ENCODE measurements around the gene PLXNA4. TPM values are rescaled to one million over a fixed set of nuclear protein-coding genes. Genes with fewer than 3 reads are reported as not detected.

Gene PLXNA4
- total RNA-seq, 2 experiments from 2014 or later, result 0.12 to 0.29 TPM

- H3K36me3 Mint-ChIP-seq, result no peaks in the 10 kb centered on the region
- no peaks in the 10 kb centered on the region for H3K27me3 Mint-ChIP-seq
- H3K27ac Mint-ChIP-seq, result no peak overlapping the region
- DNase-seq, result no peak
- no peak overlapping the region for H3K4me3 Mint-ChIP-seq
- H3K4me1 Mint-ChIP-seq, result no peaks in the 10 kb centered on the region
- H3K9me3 Mint-ChIP-seq, result no peaks in the 10 kb centered on the region
Measured at GRCh38 chr7:132377703-132378584, 198.3 kb downstream of the PLXNA4 start.

- DNase-seq, result no peak
- Mint-ChIP-seq H3K27me3 (no peaks in the 10 kb centered on the region), H3K9me3 (no peaks in the 10 kb centered on the region), H3K4me1 (no peaks in the 10 kb centered on the region), H3K36me3 (no peaks in the 10 kb centered on the region), H3K27ac (no peak overlapping the region), H3K4me3 (no peak overlapping the region)
Measured at GRCh38 chr7:132377015-132377414, 199.3 kb downstream of the PLXNA4 start.

GRCh38 chr7:132376361-132377013 lies 199.8 kb downstream of the PLXNA4 start:
- Mint-ChIP-seq H3K27me3 (no peaks in the 10 kb centered on the region), H3K4me3 (no peak overlapping the region), H3K9me3 (no peaks in the 10 kb centered on the region), H3K36me3 (no peaks in the 10 kb centered on the region), H3K27ac (no peak overlapping the region), H3K4me1 (no peaks in the 10 kb centered on the region)
- no peak for DNase-seq

- Mint-ChIP-seq H3K36me3 (no peaks in the 10 kb centered on the region), H3K27ac (no peak overlapping the region), H3K4me3 (no peak overlapping the region), H3K4me1 (no peaks in the 10 kb centered on the region), H3K27me3 (no peaks in the 10 kb centered on the region), H3K9me3 (no peaks in the 10 kb centered on the region)
- no peak for DNase-seq
Measured at GRCh38 chr7:132373879-132374278, 202.4 kb downstream of the PLXNA4 start.

- no peak overlapping the region for H3K27ac Mint-ChIP-seq
- peaks cover under 1% of the 10 kb centered on the region for H3K27me3 Mint-ChIP-seq
- H3K4me3 Mint-ChIP-seq, result no peak overlapping the region
Measured at GRCh38 chr7:132373041-132373440, 203.2 kb downstream of the PLXNA4 start.

GRCh38 chr7:132371948-132372347 lies 204.3 kb downstream of the PLXNA4 start:
- no peaks in the 10 kb centered on the region for H3K4me1 Mint-ChIP-seq
- H3K4me3 Mint-ChIP-seq, result no peak overlapping the region
- DNase-seq, result no peak
- peaks cover 8% of the 10 kb centered on the region for H3K27me3 Mint-ChIP-seq
- H3K9me3 Mint-ChIP-seq, result no peaks in the 10 kb centered on the region
- H3K36me3 Mint-ChIP-seq, result no peaks in the 10 kb centered on the region
- no peak overlapping the region for H3K27ac Mint-ChIP-seq

More at GRCh38 chr7:132373041-132373440, 203.2 kb downstream of the PLXNA4 start:
- no peak for DNase-seq
- Mint-ChIP-seq H3K36me3 (no peaks in the 10 kb centered on the region), H3K9me3 (no peaks in the 10 kb centered on the region), H3K4me1 (no peaks in the 10 kb centered on the region)

- H3K36me3 Mint-ChIP-seq, result no peaks in the 10 kb centered on the region
- no peak for DNase-seq
- no peak overlapping the region for H3K4me3 Mint-ChIP-seq
- H3K27me3 Mint-ChIP-seq, result peaks cover 8% of the 10 kb centered on the region
- no peaks in the 10 kb centered on the region for H3K4me1 Mint-ChIP-seq
- no peak overlapping the region for H3K27ac Mint-ChIP-seq
- no peaks in the 10 kb centered on the region for H3K9me3 Mint-ChIP-seq
Measured at GRCh38 chr7:132368246-132368900, 207.9 kb downstream of the PLXNA4 start.

GRCh38 chr7:132367795-132368194 lies 208.5 kb downstream of the PLXNA4 start:
- Mint-ChIP-seq H3K27ac (no peak overlapping the region), H3K9me3 (no peaks in the 10 kb centered on the region), H3K4me1 (no peaks in the 10 kb centered on the region), H3K27me3 (peaks cover 8% of the 10 kb centered on the region), H3K4me3 (no peak overlapping the region), H3K36me3 (no peaks in the 10 kb centered on the region)
- DNase-seq, result no peak

GRCh38 chr7:132367004-132367403 lies 209.3 kb downstream of the PLXNA4 start:
- no peak overlapping the region for H3K27ac Mint-ChIP-seq
- DNase-seq, result no peak
- no peak overlapping the region for H3K4me3 Mint-ChIP-seq
- H3K27me3 Mint-ChIP-seq, result peaks cover 8% of the 10 kb centered on the region
- H3K36me3 Mint-ChIP-seq, result no peaks in the 10 kb centered on the region
- no peaks in the 10 kb centered on the region for H3K4me1 Mint-ChIP-seq
- no peaks in the 10 kb centered on the region for H3K9me3 Mint-ChIP-seq

GRCh38 chr7:132364226-132364625 lies 212.0 kb downstream of the PLXNA4 start:
- H3K9me3 Mint-ChIP-seq, result no peaks in the 10 kb centered on the region
- H3K4me1 Mint-ChIP-seq, result no peaks in the 10 kb centered on the region
- no peak overlapping the region for H3K4me3 Mint-ChIP-seq
- H3K27ac Mint-ChIP-seq, result no peak overlapping the region
- no peak for DNase-seq
- H3K36me3 Mint-ChIP-seq, result no peaks in the 10 kb centered on the region
- H3K27me3 Mint-ChIP-seq, result peaks cover 8% of the 10 kb centered on the region

- H3K27me3 Mint-ChIP-seq, result peaks cover 1% of the 10 kb centered on the region
- no peaks in the 10 kb centered on the region for H3K4me1 Mint-ChIP-seq
- no peaks in the 10 kb centered on the region for H3K36me3 Mint-ChIP-seq
- no peak overlapping the region for H3K27ac Mint-ChIP-seq
- no peak for DNase-seq
- no peaks in the 10 kb centered on the region for H3K9me3 Mint-ChIP-seq
- H3K4me3 Mint-ChIP-seq, result no peak overlapping the region
Measured at GRCh38 chr7:132362059-132362458, 214.2 kb downstream of the PLXNA4 start.

- peaks cover 3% of the 10 kb centered on the region for H3K27me3 Mint-ChIP-seq
- H3K4me1 Mint-ChIP-seq, result no peaks in the 10 kb centered on the region
- H3K4me3 Mint-ChIP-seq, result no peak overlapping the region
- H3K9me3 Mint-ChIP-seq, result no peaks in the 10 kb centered on the region
- no peak overlapping the region for H3K27ac Mint-ChIP-seq
- DNase-seq, result no peak
- H3K36me3 Mint-ChIP-seq, result no peaks in the 10 kb centered on the region
Measured at GRCh38 chr7:132361146-132361545, 215.1 kb downstream of the PLXNA4 start.

GRCh38 chr7:132359743-132360142 lies 216.5 kb downstream of the PLXNA4 start:
- no peaks in the 10 kb centered on the region for H3K36me3 Mint-ChIP-seq
- H3K27me3 Mint-ChIP-seq, result peaks cover 3% of the 10 kb centered on the region
- no peak for DNase-seq
- H3K27ac Mint-ChIP-seq, result no peak overlapping the region
- no peaks in the 10 kb centered on the region for H3K4me1 Mint-ChIP-seq
- H3K4me3 Mint-ChIP-seq, result no peak overlapping the region
- no peaks in the 10 kb centered on the region for H3K9me3 Mint-ChIP-seq

- no peak overlapping the region for H3K27ac Mint-ChIP-seq
- no peaks in the 10 kb centered on the region for H3K36me3 Mint-ChIP-seq
- no peaks in the 10 kb centered on the region for H3K4me1 Mint-ChIP-seq
- H3K27me3 Mint-ChIP-seq, result peaks cover 20% of the 10 kb centered on the region
- no peak overlapping the region for H3K4me3 Mint-ChIP-seq
- DNase-seq, result no peak
- H3K9me3 Mint-ChIP-seq, result no peaks in the 10 kb centered on the region
Measured at GRCh38 chr7:132355048-132355447, 221.2 kb downstream of the PLXNA4 start.

- Mint-ChIP-seq H3K4me1 (no peaks in the 10 kb centered on the region), H3K36me3 (no peaks in the 10 kb centered on the region), H3K9me3 (no peaks in the 10 kb centered on the region), H3K27ac (no peak overlapping the region), H3K4me3 (no peak overlapping the region), H3K27me3 (peaks cover 24% of the 10 kb centered on the region)
- no peak for DNase-seq
Measured at GRCh38 chr7:132354527-132354926, 221.7 kb downstream of the PLXNA4 start.
